Middle frontal gyrus (tissue), 1 donor: Measurements from ENCODE around the gene NT5DC1.

Experiments used
- DNase-seq: peaks from one replicate; pipeline ENCODE4 v3.0.0-alpha.2; 2015; ENCODE audit warnings: low spot score; ENCODE audit errors: extremely low spot score

Gene NT5DC1

DNA sequence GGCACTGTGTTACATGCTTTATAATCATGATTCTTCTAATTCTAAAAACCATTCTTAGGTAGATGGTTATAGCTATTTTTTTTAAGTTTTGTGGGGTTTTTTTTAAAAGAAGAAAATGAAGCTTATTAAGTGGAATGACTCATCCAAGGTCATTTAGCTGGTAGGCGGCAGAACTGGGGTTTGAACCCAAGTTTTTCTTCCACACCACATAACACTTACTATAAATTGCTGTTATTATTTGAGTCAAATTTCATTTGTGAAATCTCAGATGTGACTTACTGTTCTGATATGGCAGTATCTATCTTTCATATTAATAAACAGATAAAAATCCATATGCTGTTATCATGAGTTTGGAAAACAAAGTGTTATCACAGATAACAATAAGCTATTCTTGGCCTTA lies 35.7 kb downstream of the NT5DC1 start:
- DNase-seq = no peak

DNA sequence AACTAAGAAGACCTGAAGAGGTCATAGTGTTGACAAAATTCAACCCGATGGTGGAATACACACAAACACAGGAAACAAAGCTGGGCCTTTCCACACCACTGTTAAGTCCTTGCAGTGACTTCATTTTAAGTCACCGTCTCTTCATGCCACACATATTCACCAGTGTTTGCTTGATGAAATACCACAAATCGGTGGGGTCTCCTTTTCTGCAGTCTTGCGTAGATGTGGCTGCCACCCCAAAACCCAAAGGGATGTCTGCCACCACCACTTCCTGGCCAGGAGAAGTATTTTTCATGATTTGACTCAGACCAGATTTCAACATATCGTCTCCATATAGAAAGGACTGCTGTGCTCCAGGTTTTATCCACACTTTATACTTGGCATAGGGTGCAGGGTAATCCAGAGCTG lies 36.3 kb downstream of the NT5DC1 start:
- DNase-seq = no peak

GRCh38 chr6:116139917-116140316 lies 39.3 kb downstream of the NT5DC1 start:
- no peak for DNase-seq

DNA sequence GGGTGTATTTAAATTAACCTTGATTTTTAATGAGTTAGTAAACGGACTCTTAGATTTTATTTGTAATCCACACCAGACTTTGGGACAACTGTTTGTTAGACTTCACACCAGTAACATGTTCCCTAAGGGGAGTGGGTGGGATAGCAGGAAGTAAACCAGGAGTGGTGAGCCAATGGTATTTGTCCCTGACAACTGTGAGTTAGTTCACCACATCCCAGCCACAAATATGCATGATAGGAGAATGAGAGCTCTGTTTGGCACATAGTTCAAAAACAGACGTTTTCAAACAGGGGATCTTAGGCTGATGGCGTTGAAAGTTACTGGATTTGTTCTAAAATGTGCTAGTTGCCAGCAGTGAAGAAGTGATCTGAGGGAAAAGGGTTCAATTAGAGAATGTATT lies 44.0 kb downstream of the NT5DC1 start:
- DNase-seq = no peak

DNA sequence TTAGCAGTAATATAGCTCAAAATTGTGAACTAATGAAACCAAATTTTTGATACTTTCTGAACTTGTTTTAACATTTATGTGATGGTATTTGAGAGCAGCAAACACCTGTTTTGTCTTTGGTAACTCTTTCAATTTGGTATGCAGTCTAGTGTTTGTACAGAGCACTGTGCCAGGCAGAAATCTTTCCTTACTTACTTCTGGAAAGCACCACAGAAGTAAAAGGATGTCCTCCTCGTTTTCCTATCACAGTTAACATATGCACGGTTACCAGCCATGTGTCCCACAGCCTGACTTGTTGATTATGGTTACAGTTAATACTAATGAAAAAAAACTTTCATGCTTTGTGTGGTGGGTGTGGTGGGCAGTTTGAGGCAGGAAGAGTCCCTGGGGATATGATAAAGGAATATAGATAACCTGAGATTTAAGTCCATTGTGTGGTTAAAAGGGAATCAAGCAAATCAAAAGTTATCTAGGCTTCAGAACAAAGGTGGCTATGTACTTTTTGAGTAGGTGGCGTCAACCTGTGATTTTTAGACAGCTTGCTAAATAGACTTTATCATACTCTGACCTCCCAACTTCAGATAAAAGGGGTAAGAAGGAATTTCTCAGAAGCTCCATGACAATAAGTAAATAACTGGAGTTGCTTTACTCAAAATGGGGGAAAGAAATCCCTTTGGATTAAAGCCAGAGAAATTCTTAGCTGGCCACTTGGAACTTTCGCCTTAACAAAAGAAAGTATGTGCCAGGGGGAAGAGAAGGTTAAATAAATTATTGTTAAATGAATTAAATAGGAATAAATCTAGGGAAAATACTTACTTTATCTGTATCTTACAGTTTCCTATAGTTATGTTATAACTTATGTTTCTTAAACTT lies 45.4 kb downstream of the NT5DC1 start:
- no peak for DNase-seq

- no peak for DNase-seq
Measured at GRCh38 chr6:116152620-116153019, 52.0 kb downstream of the NT5DC1 start.

DNA sequence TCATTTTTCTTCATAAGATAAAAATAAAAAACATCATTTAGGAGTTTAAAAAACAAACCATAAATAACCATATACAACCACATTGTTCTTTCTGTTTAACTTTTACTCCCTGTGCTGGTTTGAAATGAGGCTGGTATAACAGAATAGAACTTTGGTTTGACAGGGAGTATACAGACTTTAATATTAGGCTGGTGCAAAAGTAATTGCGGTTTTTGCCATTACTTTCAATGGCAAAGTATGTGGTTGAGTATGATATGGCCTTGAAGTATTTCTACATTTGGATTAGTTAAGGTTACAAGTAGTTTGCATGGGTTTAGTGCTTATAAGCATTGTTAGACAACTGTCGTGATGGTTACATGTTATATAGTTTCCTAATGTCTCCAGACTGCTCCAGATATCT lies 54.2 kb downstream of the NT5DC1 start:
- DNase-seq = no peak

DNA sequence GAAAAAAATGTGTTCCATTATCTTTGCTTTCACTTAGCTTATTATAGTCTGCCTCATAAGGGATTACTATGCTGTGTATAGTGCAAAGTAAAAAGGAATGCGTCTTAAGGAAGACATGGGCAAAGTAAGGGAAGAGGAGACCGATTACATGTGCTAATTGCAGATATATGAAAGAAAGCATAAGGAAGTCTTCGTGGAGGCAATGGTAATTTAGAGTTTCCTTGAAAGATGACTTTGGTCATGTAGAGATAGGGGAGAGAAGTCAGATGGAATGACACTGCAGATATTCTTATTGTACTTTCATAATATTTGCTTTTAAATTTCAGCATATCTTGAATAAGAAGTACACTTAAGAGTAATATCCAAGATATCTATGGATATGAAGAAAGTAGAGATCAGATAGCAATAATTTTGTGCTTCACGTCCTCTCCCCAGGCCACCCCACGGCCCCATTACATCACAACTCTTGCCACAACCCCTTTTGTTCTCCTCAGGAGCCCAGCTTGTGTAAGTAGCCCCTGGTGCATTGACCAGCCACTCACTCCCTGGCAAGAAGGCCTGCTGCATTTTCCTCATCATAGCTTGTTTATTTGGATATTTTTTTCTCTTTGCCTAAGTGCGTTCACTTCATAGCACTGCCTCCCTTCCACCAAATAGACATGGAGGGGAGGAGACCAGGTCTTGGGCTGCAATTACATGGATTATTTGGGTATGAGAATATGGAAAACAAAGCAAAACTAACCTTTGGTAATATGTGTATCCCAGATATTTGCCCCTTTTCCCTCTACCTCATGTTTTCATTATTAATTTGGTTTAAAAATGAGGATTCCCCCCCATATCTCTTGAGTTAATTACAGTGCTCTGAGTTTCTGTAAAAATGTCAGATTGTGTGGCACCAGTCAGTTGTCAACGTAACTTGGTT lies 56.0 kb downstream of the NT5DC1 start:
- no peak for DNase-seq

- DNase-seq = no peak
Measured at GRCh38 chr6:116157391-116157790, 56.7 kb downstream of the NT5DC1 start.

DNA sequence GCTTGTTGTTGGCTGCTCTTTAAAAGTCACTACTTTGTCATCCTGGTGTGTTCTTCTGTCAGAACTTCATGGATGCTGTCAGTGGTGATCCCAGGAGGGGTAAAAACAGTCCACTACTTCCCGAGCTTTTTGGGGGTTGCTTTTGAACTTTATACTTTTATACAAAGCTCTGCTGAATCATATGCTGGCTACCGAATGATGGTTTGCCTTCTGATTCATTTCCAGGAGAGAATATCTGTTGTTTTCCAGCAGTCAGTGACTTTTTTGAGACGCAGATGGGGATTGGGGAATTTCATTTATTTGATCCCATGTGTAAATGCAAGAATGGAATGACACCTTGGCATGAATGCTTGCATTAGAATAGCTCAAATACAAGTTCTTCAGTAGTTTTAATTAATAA lies 58.0 kb downstream of the NT5DC1 start:
- no peak for DNase-seq

DNA sequence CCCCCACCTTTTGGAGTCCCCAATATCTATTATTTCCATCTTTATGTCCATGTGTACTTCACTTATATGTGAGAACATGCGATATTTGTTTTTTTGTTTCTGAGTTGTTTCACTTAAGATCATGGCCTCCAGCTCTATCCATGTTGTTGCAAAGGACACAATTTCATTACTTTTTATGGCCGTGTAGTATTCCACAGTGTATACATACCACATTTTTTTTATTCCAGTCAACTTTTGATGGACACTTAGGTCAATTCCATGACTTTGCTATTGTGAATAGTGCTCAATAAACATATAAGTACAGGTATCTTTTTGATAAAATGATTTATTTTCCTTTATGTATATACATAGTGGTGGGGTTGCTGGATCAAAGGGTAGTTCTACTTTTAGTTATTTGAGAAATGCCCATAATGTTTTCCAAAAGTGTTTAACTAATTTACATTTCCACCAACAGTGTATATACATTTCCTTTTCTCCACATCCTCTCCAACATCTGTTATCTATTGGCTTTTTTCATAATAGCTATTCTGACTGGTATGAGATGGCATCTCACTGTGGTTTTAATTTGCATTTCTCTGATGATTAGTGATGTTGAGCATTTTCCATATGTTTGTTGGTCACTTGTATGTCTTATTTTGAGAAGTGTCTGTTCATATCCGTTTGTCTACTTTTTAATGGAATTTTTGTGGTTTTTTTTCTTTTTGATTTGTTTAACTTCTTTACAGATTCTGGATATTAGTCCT lies 59.3 kb downstream of the NT5DC1 start:
- no peak for DNase-seq

- no peak for DNase-seq
Measured at GRCh38 chr6:116165596-116165995, 64.9 kb downstream of the NT5DC1 start.

DNA sequence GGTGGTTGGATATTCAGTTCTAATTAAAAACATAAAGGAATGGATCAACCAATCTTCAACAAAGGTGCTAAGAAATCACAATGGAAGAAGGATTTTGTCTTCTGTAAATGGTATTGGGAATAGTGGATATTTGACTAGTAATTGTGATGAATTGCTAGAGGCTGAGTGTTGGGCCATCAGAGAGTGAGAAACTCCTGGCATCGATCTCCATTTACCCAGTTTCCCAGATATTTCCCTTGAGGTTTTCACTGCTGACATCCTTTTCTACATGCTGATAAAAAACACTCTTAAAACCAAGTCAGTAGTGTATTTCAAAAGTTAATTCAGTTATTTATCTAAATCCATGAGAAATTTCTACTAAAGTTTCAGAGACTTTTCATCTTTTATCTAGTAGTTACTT lies 65.7 kb downstream of the NT5DC1 start:
- DNase-seq = no peak

DNA sequence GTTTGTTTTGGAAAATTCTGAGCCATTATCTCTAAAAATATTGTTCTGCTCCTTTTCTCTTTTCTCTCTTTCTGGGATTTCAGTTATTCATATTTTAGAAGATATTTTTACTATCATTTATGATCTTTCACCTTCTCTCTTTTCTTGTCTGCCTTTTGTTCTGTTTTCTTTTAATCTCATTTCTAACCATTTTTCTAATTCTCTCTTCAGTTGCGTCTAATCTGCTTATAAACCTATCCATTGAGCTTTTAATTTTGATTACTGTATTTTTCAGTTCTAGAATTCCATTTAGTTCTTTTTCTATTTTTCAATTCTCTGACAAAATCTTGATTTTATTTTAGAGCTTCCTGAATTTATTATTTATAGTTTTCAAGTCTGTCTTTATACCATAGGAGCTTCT lies 67.5 kb downstream of the NT5DC1 start:
- DNase-seq = no peak

DNA sequence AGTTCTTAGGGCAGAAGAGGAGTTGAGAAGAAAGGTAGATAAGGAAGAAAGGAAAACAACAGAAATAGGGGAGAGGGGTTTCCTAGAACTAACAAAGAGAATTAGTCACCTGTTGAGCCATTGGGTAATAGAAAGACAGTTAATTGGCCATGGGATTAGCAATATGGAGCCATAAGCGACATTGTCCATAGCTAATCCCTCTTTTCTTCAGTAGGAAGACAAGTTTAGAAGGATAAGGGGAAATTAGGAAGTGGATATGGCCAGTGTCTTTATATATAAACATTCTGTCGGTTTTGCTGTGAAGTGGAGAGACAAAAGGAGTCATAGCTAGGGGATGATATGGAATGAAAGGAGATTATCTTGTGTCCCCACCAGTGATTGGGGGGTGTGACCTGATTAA lies 69.2 kb downstream of the NT5DC1 start:
- DNase-seq = no peak

GRCh38 chr6:116170358-116171057 lies 69.9 kb downstream of the NT5DC1 start:
- no peak for DNase-seq

DNA sequence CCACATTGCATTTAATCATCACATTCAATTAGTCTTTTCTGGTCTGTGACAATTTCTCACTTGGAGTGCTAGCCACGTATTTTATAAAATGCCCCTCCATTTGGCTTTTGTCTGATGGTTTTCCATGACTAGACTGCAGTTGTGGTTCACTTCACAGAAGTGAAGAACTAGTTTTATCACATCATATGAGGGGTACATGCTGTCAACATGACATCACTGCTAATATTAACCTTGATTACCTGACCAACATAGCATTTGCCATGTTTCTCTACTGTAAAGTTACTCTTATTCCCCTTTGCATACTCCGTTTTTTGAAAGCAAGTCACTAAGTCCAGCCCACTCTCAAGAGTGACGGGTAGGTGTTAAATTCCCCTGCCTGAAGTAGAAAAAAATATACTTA lies 73.3 kb downstream of the NT5DC1 start:
- no peak for DNase-seq

GRCh38 chr6:116175344-116175743 lies 74.7 kb downstream of the NT5DC1 start:
- no peak for DNase-seq

DNA sequence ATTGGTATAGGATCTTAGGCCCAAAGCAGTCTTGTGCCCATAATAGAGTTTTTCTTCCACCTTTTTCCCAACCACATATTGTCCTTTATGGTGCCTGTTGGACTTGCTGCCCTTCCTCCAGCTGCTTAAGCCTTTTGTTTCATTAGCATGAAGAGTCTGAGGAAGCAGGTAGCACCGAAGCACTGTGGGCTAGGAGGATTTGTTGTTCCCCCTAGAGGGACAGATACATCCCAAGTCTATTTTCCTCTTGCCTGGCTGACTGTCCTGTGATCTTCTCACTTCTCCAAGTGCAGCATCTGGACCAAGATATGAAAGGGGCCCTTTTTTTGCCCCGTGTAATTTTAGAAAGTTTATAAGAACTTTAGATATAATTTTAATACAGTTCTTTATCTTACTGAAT lies 75.9 kb downstream of the NT5DC1 start:
- no peak for DNase-seq

- no peak for DNase-seq
Measured at GRCh38 chr6:116180375-116180774, 79.7 kb downstream of the NT5DC1 start.

DNA sequence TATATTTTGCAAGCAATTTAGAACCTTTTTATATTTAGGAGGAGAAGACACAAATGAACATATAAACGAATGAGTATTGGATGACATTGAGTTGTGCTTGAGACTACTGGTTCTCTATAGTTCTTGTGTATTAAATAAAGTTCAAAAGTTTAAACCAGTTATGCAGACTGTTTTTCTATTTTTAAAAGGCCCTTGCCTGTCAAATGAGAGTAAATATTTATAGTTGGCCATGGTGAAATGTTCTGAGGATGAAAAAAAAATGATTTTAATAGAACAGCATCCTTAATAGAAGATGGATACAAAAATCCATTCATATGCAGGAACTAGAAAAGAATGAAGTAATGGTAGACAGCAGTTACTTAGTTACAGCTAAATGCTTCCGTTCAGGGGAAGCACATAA lies 88.8 kb downstream of the NT5DC1 start:
- no peak for DNase-seq
